ENCODE results near the gene USP40. TPM values are rescaled to one million over a fixed set of nuclear protein-coding genes. Genes with fewer than 3 reads are reported as not detected.

USP40 gene
- total and polyA plus RNA-seq, 10 of the 15 experiments (the other 5 are each of a cell fraction or from before 2014, with no cell fraction given) = 3.4 to 20.8 (median 15.2) TPM

- no peaks in the 10 kb centered on the region for H4K20me1 ChIP-seq (ENCODE audit: control insufficient read depth, insufficient read depth)
- H3K36me3 ChIP-seq (ENCODE audit: control insufficient read depth in 2 of 2, insufficient read depth in 2 of 2, low read length in 1 of 2) = peaks cover 16 to 23% of the 10 kb centered on the region in 2 experiments
- TF ChIP-seq MYC (IDR thresholded peaks at IDR 0.05; ENCODE audit: insufficient read depth, insufficient read length, insufficient replicate concordance, low read length, severe bottlenecking) (no peak), TCF3 (IDR thresholded peaks at IDR 0.05; ENCODE audit: borderline replicate concordance, insufficient read depth, low read depth, low read length) (no peak), TCF12 (IDR thresholded peaks at IDR 0.05; ENCODE audit: low read depth, low read length) (no peak), POLR2A (IDR thresholded peaks at IDR 0.05; ENCODE audit: low read depth, low read length) (peak; percentile 45; the same call in 1 of the 2 replicates), NBN (IDR thresholded peaks at IDR 0.05) (no peak), SUPT20H (IDR thresholded peaks at IDR 0.05; ENCODE audit: borderline replicate concordance, control insufficient read depth, low read depth, low read length) (no peak), ASH2L (IDR thresholded peaks at IDR 0.05; ENCODE audit: borderline replicate concordance, low read depth) (no peak), JUNB (IDR thresholded peaks at IDR 0.05) (no peak)
- H3K4me2 ChIP-seq (ENCODE audit: control insufficient read depth, insufficient read depth) = no peak overlapping the region
- no peaks in the 10 kb centered on the region for H3K79me2 ChIP-seq (ENCODE audit: control insufficient read depth, insufficient read depth, low read length)
- intact Hi-C loops (cut with micrococcal nuclease; ENCODE audit: unreplicated experiment) = no loop called here
- H3K9me3 ChIP-seq (replicated peaks; ENCODE audit: control insufficient read depth, insufficient read depth, low read length) = no peaks in the 10 kb centered on the region
- in situ Hi-C loops (cut with MboI) = no loop called here
- BruUV-seq (replicated peaks) = no TSS peak
- WGBS (ENCODE audit: insufficient coverage, insufficient replicate concordance, low lambda C conversion rate, missing lambda C conversion rate) = 89% methylated on average over 16 of the region's 16 CpGs
- H3K27ac ChIP-seq (ENCODE audit: control insufficient read depth, insufficient read depth) = no peak overlapping the region
- ChIA-PET POLR2A (no interaction called here), CTCF (interaction anchor here (0.6 kb wide), 1 partner anchor 126 kb away, joined by 3 read pairs; no protein-coding TSS in a partner anchor), RAD21 (ENCODE audit: unreplicated experiment) (no interaction called here), SMC1A (ENCODE audit: uncharacterized antibody, unreplicated experiment) (no interaction called here)
- H3K4me1 ChIP-seq (ENCODE audit: control insufficient read depth, insufficient read depth, low read length) = no peaks in the 10 kb centered on the region
- no peak overlapping the region for H3K4me3 ChIP-seq
- no peak overlapping the region for H2AFZ ChIP-seq (ENCODE audit: control insufficient read depth, low read depth, low read length)
- no peak for FAIRE-seq
- H3K9ac ChIP-seq (ENCODE audit: control insufficient read depth, insufficient read depth, low read length) = no peak overlapping the region
- ATAC-seq = no peak
- no peak for DNase-seq (ENCODE audit: low read depth, low spot score)
- no peaks in the 10 kb centered on the region for H3K27me3 ChIP-seq (replicated peaks in 1 of 2; ENCODE audit: control insufficient read depth in 2 of 2, insufficient read depth in 2 of 2, low read length in 1 of 2)
Observed at GRCh38 chr2:233463586-233463985, 103.0 kb downstream of the USP40 start.

- ChIA-PET RAD21 (ENCODE audit: unreplicated experiment) (no interaction called here), POLR2A (no interaction called here), CTCF (no interaction called here), SMC1A (ENCODE audit: uncharacterized antibody, unreplicated experiment) (interaction anchor here (1.5 kb wide), 1 partner anchor 102 kb away, joined by 3 read pairs; no protein-coding TSS in a partner anchor)
- Histone ChIP-seq H4K20me1 (ENCODE audit: control insufficient read depth, insufficient read depth) (no peaks in the 10 kb centered on the region), H3K9me3 (replicated peaks; ENCODE audit: control insufficient read depth, insufficient read depth, low read length) (no peaks in the 10 kb centered on the region), H3K79me2 (ENCODE audit: control insufficient read depth, insufficient read depth, low read length) (no peaks in the 10 kb centered on the region), H3K9ac (ENCODE audit: control insufficient read depth, insufficient read depth, low read length) (no peak overlapping the region), H3K4me3 (no peak overlapping the region), H3K36me3 (ENCODE audit: control insufficient read depth in 2 of 2, insufficient read depth in 2 of 2, low read length in 1 of 2) (peaks cover 18 to 21% of the 10 kb centered on the region in 2 experiments), H2AFZ (ENCODE audit: control insufficient read depth, low read depth, low read length) (no peak overlapping the region), H3K4me2 (ENCODE audit: control insufficient read depth, insufficient read depth) (no peak overlapping the region), H3K27ac (ENCODE audit: control insufficient read depth, insufficient read depth) (no peak overlapping the region), H3K4me1 (ENCODE audit: control insufficient read depth, insufficient read depth, low read length) (no peaks in the 10 kb centered on the region), H3K27me3 (replicated peaks in 1 of 2; ENCODE audit: control insufficient read depth in 2 of 2, insufficient read depth in 2 of 2, low read length in 1 of 2) (no peaks in the 10 kb centered on the region)
- in situ Hi-C loops (cut with MboI) (no loop called here), intact Hi-C loops (cut with micrococcal nuclease; ENCODE audit: unreplicated experiment) (no loop called here)
- 97% methylated on average over 17 of the region's 21 CpGs for WGBS (ENCODE audit: insufficient coverage, insufficient replicate concordance, low lambda C conversion rate, missing lambda C conversion rate)
- TF ChIP-seq JUNB (IDR thresholded peaks at IDR 0.05) = no peak
- FAIRE-seq = no peak
- no peak for ATAC-seq
- BruUV-seq (replicated peaks) = no TSS peak
- DNase-seq (ENCODE audit: low read depth, low spot score) = no peak
Observed at GRCh38 chr2:233462826-233463470, 103.6 kb downstream of the USP40 start.

Measured in GM12878 (cell line).